Suprapubic skin (tissue), 4 donors: ENCODE data around the gene AHSG.

Source experiments
- CTCF ChIP-seq, 2 donors: fragments of 200-600 bp in 1 of 2; fragments of 450-650 bp in 1 of 2; sonication (generic) in 1 of 2; IDR thresholded peaks; one replicate each; pipeline ENCODE4 v1.5.1; 2016 to 2019; ENCODE audit warnings: antibody characterized with exemption in 2 of 2, mild to moderate bottlenecking in 1 of 2, moderate library complexity in 1 of 2
- EP300 ChIP-seq: sonication (generic); formaldehyde crosslinking; IDR thresholded peaks from one replicate; pipeline ENCODE4 v1.6.1; 2017; ENCODE audit warnings: antibody characterized with exemption
- POLR2AphosphoS5 ChIP-seq, 3 donors: sonication (generic); formaldehyde crosslinking; IDR thresholded peaks; one replicate each; pipeline ENCODE4 v1.6.1; 2017; ENCODE audit warnings: antibody characterized with exemption in 3 of 3

GRCh38 chr3:186638259-186638658 is 25.4 kb downstream of the AHSG start:
- TF ChIP-seq CTCF (IDR thresholded peaks at IDR 0.05) (no peak), POLR2AphosphoS5 (IDR thresholded peaks at IDR 0.05) (no peak), EP300 (no peak)
